Activated T-cell treated with anti-CD3 and anti-CD28 coated beads, Interleukin-2, amount 50 U/mL, for 24 hours (primary cell): ENCODE measurements around the gene C12orf54.

Source experiments
- DNase-seq: peaks from one replicate; pipeline ENCODE4 v3.0.0-alpha.2; 2020
- H3K27ac Mint-ChIP-seq: 2 replicates; pipeline ENCODE4 v1.8.0; 2020; ENCODE audit warnings: mild to moderate bottlenecking, mixed read lengths
- H3K27me3 Mint-ChIP-seq: 2 replicates; pipeline ENCODE4 v1.8.0; 2020; ENCODE audit warnings: mixed read lengths
- H3K36me3 Mint-ChIP-seq: 2 replicates; pipeline ENCODE4 v1.8.0; 2020; ENCODE audit warnings: low read depth, mixed read lengths
- H3K4me1 Mint-ChIP-seq: 2 replicates; pipeline ENCODE4 v1.8.0; 2020; ENCODE audit warnings: low read depth, mixed read lengths
- H3K4me3 Mint-ChIP-seq: 2 replicates; pipeline ENCODE4 v1.8.0; 2020; ENCODE audit warnings: mild to moderate bottlenecking, moderate library complexity, mixed read lengths
- H3K9me3 Mint-ChIP-seq: 2 replicates; pipeline ENCODE4 v1.8.0; 2020; ENCODE audit warnings: mixed read lengths

The C12orf54 gene

DNA sequence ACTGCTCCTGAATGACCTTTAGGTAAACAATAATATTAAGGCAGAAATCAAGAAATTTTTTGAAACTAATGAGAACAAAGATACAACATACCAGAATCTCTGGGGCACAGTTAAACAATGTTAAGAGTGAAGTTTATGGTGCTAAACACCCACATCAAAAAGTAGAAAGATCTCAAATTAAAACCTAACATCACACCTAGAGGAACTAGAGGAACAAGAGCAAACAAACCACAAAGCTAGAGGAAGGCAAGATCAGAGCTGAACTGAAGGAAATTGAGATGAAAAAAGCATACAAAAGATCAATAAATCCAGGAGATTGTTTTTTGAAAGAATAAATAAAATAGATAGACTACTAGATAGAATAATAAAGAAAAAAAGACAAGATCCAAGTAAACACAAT lies 50.3 kb downstream of the C12orf54 start:
- H3K36me3 Mint-ChIP-seq: no peaks in the 10 kb centered on the region
- H3K27me3 Mint-ChIP-seq: no peaks in the 10 kb centered on the region
- H3K27ac Mint-ChIP-seq: no peak overlapping the region
- H3K4me1 Mint-ChIP-seq: peaks cover 23% of the 10 kb centered on the region
- no peaks in the 10 kb centered on the region for H3K9me3 Mint-ChIP-seq
- DNase-seq: no peak
- no peak overlapping the region for H3K4me3 Mint-ChIP-seq

DNA sequence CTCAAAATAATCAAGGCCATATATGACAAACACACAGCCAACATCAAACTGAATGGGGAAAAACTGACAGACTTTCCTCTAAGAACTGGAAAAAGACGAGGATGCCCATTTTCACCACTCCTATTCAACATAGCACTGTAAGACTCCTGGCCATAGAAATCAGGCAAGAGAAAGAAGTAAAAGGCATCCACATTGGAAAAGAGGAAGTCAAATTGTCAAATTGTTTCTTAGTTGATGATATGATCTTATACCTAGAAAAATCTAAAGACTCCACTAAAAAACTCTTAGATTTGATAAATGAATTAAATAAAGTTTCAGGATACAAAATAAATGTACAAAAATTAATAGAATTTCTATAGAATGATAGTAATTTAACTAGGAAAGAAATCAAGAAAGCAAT lies 54.3 kb downstream of the C12orf54 start:
- H3K27ac Mint-ChIP-seq: no peak overlapping the region
- no peaks in the 10 kb centered on the region for H3K36me3 Mint-ChIP-seq
- no peaks in the 10 kb centered on the region for H3K9me3 Mint-ChIP-seq
- no peak overlapping the region for H3K4me3 Mint-ChIP-seq
- no peak for DNase-seq
- H3K27me3 Mint-ChIP-seq: no peaks in the 10 kb centered on the region
- peaks cover 42% of the 10 kb centered on the region for H3K4me1 Mint-ChIP-seq

DNA sequence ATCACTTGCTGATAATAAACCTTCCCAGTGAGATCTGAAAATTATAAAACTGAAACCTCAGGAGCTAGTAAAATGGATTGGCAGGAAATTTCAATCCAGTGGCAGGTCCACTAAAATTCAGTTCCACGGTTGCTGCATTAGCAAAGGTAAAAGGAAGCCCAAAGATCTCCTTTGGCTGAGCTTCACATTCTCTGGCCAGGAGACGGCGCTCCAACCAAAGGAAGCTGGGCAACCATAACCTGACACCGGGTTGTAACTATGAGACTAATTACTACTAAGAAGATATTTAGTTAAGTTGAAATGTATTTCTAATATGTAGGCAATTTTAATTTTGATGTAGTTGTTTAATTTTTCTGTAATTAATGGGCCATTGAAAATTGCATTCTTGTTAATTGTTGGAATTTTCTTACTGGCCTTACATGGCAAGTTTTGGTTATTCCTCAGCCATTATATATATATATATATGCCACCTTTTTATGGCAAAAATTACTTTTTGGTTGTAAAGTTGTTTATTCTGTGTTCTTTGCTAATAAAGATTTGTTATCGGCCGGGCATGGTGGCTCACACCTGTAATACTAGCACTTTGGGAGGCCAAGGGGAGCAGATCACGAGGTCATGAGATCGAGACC lies 60.1 kb downstream of the C12orf54 start:
- H3K36me3 Mint-ChIP-seq: no peaks in the 10 kb centered on the region
- H3K4me1 Mint-ChIP-seq: peaks cover 29% of the 10 kb centered on the region
- no peak overlapping the region for H3K27ac Mint-ChIP-seq
- H3K4me3 Mint-ChIP-seq: no peak overlapping the region
- H3K27me3 Mint-ChIP-seq: peaks cover 9% of the 10 kb centered on the region
- peak; percentile 65 for DNase-seq
- no peaks in the 10 kb centered on the region for H3K9me3 Mint-ChIP-seq

DNA sequence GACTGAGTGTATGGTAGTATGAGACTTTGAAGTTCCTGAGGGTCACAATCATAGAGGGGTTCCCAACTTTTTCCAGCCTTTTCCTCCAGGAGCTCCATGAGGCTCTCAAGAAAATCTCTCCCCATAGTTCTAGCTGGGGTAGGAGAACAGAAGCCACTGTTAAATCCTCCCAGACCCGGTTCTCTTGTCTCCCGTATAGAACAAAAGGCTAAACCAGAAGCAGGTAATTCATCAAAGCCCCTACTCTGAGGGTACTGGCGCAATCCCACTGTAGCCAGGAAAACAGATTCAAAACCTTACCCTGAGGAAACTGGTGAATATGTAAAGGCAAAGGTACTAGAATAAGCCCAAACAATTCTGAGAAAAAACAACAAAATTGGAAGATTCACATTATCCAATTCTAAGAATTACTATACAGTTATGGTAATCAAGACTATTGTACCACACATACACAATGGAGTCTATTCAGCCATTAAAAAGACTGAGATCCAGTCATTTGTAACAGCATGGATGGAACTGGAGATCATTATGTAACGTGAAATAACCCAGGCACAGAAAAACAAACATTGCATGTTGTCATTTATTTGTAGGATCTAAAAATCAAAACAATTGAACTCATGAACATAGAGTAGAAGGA lies 63.7 kb downstream of the C12orf54 start:
- peaks cover 2% of the 10 kb centered on the region for H3K9me3 Mint-ChIP-seq
- H3K27me3 Mint-ChIP-seq: peaks cover 22% of the 10 kb centered on the region
- no peak overlapping the region for H3K27ac Mint-ChIP-seq
- H3K4me3 Mint-ChIP-seq: no peak overlapping the region
- DNase-seq: no peak
- no peaks in the 10 kb centered on the region for H3K36me3 Mint-ChIP-seq
- H3K4me1 Mint-ChIP-seq: peaks cover 13% of the 10 kb centered on the region
